HL-60/S4 treated with retinoic acid at 250 ng/mL for 4 days and 3 days (cell line): ENCODE data around the gene CEBPZ.

Experiments used
- in situ Hi-C: fragments of 300-500 bp; cut with MboI; formaldehyde crosslinking; loops from 2 replicates; pipeline ENCODE4 v1.7.0; 2022; ENCODE audit warnings: low sequenced_read_pairs

CEBPZ gene

DNA sequence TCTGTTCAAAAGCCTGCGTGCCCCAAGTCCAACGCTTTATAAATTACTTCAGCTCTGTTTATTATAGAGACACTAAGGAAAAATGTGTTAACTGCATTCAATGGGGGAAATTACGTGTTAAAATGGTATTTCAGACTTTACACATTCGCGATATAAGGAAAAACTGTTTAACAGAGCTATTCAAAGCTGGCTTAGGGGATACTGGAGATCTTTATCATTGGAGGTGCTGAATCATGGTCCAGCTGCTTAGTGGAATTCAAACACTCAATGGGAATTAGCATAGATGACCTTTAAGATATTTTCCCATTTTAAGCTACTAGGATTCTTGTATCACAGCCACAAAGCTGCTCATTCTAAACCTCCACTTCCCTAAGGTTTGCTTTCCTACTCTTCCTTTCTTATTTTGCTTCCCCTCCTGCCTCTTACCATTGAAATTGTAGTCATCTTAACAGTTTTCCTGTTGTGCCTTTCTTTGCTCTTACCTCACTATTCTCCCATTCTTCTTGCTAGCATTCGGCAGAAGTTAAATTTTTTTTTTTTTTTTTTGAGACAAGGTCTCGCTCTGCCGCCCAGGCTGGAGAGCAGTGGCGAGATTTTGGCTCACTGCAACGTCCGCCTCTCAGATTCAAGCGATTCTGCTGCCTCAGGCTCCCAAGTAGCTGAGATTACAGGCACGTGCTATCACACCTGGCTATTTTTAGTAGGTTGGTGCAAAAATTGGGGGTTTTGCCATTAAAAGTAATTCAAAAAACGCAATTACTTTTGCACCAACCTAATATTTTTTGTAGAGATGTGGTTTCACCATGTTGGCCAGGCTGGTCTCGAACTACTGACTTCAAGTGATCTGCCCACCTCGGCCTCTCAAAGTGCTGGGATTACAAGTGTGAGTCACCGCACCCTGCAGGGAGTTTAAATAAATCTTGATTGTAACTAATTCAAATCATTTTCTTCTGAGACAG, 49.4 kb downstream of the CEBPZ start:
- in situ Hi-C loops = no loop called here

DNA sequence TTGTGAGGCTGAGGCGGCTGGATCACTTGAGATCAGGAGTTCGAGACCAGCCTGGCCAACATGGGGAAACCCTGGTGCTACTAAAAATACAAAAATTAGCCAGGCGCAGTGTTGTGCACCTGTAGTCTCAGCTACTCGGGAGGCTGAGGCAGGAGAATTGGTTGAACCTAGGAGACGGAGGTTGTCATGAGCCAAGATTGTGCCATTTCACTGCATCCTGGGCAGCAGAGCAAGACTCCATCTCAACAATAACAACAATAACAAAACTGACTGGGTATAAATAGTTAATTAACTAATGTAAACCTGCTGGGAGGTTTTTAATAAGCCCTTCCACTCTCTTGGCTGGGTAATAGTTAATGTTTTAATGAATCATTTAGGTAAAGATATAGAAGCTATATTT, 50.8 kb downstream of the CEBPZ start:
- in situ Hi-C loops = no loop called here

DNA sequence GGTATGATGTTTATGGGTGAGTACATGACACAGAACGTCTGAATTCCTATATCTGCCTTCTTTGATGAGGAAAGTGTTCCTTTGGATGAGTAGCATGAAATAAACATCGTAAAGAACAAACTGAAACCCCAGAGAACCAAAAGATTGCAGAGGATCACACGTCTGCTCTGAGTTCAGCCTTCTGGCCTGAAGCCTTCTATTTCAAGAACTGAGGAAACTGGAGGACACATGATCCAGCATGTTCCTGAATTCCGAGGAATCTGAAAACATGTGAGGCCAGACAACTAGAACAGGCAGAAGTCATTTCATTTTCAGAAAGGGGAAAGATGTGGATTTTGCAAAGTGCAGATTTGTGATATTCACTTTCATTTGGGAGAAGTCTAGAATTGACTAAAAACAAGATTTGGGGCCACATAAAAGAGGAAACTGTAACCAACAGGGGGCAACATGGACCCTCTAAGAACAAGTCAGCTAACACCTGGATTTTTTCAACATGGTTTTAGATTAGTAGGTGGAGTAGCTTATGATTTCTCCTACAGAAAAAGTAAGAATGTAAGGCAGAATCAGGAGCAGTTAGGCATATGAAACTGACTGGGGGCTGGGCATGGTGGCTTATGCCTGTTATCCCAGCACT, 51.3 kb downstream of the CEBPZ start:
- in situ Hi-C loops = no loop called here

DNA sequence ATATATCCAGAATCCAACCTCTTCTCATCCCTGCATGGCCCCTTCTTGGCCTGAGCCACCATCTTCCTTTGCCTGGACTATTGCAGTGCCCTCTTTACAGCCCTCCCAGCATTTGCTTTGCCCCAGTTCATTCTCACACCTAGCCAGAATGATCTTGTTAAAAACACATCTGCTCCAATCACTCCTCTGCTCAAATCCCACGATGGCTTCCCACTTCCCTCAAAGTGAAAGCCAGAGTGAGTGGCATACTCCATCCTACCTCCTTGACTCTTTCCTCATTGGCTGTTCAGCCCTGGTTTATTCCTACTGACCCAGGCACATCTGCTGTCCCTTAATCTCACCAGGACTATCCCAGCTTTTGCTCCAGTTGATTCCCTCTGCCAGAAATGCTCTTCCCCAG, 57.7 kb downstream of the CEBPZ start:
- in situ Hi-C loops = no loop called here

DNA sequence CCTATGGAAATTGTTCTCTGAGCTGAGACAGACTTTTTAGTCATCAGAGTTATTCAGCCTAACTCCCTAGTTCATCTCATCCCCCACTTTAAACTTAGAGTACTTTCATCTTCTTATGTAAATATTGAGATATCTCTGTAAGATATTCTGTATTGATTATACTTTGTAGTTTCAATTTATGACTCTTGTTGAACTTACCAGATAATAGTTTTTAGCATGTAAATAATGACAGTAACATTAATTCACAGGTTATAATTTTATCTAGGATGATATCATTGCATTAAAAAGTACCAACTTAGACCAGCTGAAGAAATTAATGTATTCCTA, 59.8 kb downstream of the CEBPZ start:
- in situ Hi-C loops = no loop called here

DNA sequence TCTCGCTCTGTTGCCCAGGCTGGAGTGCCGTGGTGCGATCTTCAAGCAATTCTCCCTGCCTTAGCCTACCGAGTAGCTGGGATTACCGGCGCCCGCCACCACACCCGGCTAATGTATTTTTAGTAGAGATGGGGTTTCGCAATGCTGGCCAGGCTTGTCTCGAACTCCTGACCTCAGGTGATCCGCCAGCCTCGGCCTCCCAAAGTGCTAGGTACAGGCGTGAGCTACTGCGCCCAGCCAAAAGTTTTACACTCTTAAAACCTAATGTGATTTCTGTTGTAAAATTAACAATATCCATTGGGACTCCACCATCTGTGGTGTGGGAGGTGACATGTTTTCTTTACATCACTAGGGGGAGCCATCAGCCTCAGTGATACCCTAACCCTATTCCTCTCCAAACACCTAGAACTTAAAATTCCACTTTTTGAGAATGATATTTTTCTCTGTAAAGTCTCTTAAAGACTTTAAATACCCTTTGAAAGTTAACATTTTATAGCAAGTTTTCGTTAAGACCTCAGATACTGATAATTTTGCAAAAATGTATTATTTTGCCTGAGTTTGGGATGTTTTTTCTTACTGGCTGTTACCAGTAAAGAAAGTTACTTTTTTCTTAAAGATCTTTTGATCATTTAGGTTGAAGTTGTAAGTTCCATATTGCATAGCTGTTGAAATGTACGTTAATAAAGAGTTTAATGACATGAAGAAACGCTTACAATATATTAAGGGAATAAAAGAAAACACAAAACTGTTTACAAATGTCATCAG, 63.0 kb downstream of the CEBPZ start:
- in situ Hi-C loops = no loop called here

DNA sequence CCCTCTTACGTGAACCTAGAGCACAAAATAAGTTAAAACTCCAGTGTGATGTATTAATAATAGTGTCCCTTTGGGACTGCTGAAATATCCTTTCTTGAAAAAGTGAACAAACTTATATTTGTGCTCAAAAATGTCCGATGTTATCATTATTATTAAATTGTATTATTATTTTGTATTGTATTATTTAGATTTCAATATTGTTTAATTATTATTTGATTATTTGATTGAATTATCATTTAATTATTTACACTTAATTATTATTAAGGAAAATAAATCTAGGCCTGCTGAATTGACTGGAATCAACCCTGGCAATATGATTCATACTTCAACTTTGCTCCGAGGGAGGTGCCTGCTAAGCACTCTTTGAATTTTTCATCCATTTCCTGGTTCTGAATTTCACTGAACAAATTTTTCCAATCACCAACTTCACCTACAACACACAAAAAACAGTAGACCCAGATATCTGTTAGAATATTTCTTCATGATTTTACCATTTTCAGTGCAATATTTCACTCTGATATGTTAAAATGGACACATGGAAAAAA, 63.7 kb downstream of the CEBPZ start:
- in situ Hi-C loops = no loop called here

DNA sequence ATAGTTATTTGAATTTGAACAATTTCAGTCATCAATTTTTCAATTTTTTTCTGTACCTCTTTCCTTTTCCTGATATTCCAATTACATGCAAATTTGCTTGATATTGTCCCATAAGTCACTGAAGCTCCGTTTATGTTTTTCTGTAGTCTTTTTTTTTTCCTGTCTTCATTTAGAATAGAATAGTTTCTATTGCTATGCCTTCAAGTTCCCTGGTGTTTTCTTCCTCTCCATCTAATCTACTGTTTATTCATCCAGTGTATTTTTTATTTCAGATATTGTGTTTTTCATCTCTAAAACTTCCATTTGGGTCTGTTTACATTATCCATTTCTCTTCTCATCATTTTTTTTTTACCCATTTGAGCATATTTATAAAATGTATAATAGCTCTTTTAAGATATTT, 66.6 kb downstream of the CEBPZ start:
- in situ Hi-C loops = no loop called here

DNA sequence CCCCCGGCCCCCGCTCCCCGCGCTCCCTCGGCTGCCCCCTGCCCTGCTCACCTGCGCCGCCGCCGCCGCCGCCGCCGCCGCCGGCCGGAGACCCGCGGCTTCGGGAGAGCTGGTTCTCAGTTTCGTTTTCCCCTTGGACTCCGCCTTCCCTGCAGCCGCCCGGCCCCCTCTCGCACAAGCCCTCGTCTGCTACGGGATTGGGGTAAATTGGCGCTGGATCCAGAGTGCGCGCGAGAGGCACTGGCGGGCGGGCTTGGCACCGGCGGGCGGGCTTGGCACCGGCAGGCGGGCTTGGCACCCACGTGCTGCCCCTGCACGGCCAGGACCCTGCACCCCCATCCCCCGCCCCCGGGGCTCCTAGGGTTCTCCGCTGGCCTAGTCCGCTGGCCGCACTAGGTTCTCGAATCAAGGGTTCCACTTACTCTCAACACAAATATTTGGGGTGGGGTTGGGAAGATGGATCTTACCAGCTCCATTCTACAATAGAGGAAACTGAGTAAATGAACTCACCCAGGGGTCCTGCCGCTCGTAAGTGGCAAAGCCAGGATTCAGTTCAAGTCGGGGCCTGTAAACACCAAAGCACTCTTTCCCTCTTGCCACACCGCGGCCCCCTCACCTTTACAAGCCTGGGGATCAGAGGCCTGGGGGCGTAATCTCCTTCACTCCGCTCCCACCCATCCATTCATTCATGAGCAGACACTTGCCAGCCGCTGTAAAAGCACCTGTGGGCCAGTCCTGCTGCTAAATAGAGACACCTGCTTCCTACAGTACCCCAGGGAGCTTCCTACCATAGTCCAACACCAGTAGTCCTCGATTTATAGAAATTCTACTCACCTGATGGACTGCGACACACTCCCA, 74.3 kb downstream of the CEBPZ start, which contains the start of gene EIF2AK2:
EIF2AK2 (minus strand) TSS at position 124 of the 858 bp plus-strand sequence. CDS start 9,174 bp downstream, outside the sequence.
- in situ Hi-C loops = no loop called here

DNA sequence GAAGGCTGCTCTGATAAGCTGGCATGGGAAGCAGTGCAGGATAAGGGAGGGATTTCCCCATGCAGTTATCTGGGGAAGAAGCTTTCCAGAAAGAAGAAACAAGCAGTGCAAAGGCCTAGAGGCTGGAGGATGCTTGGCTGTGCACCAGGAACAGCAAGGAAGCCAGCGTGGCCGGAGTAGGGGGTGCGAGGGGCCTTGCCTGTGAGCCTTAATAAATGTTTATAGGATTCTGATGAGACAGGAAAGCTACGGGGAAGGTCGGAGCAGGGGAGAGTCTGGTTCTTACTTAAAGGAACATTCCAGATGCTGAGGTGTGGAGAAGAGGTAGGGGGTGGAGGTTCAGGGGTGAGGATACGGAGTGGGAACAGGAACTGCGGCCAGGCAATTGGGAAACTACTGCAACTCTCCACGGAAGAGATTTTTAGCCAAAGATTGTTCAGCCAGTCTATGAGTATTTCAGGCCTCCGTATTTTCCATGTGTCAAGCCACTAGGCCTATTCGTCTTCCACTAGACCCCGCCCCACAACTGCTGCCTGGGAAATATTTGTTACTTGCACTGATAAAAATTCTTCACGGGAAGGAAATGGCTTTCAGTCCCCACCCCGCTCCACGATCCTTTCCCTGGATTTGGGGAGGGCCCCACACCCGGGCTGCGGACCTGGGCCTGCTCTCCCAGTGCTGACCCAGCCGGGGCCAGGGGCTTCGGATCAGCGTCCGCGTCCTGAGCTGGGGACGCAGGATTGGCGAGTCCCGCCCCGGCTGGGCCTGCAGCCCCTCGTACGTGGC, 75.1 kb downstream of the CEBPZ start:
- in situ Hi-C loops = no loop called here

DNA sequence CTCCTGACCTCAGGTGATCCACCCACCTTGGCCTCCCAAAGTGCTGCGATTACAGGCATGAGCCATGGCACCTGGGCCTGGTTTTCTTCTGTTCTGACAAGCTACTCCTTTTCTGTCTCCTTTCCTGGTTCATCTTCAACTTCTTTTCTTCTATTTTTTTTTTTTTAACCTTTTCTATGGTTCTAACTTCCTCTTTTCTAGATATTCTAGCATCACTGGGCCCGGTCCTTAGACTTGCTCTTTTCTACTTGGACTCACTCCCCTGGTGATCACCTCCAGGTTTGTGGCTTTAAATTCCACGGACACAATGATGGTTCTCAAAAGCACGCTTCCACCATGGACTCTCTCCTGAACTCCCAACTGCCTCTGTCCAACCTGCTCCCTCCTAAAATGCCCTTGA, 76.6 kb downstream of the CEBPZ start:
- in situ Hi-C loops = no loop called here

DNA sequence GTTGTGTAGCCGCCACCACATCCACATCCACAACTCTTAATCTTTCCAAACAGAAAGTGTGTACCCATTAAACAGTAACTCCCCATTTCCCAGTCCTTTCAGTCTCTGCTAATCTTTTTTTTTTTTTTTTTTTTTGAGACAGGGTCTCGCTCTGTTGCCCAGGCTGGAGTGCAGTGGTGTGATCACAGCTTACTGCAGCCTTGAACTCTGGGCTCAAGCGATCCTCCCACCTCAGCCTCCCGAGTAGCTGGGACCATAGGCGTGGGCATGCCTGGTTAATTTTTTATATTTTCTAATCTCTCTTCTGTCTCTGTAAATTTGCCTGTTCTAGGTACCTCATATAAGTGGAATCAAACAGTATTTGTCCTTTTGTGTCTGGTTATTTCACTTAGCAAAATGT, 78.2 kb downstream of the CEBPZ start:
- in situ Hi-C loops = no loop called here
